MM.1S (cell line): Measurements from ENCODE around the gene SAMD14.

Experiments
- DNase-seq: peaks from one replicate; pipeline ENCODE4 v3.0.0-alpha.2; 2015
- H2AFZ ChIP-seq: fragments of 300-600 bp; sonication (generic); 2 replicates; pipeline ENCODE4 v1.6.0; 2016; ENCODE audit warnings: antibody characterized with exemption, low read length
- H3F3A ChIP-seq: fragments of 300-600 bp; sonication (generic); 2 replicates; pipeline ENCODE4 v1.6.1; 2016; ENCODE audit warnings: mild to moderate bottlenecking, antibody characterized with exemption, low read length, moderate library complexity, mixed read lengths; ENCODE audit not compliant: insufficient read depth
- H3K27ac ChIP-seq: fragments of 300-600 bp; sonication (generic); 2 replicates; pipeline ENCODE4 v1.5.1; 2016; ENCODE audit warnings: mild to moderate bottlenecking, low read length
- H3K27me3 ChIP-seq: fragments of 300-600 bp; sonication (generic); replicated peaks from 2 replicates; pipeline ENCODE4 v1.6.0; 2016; ENCODE audit warnings: low read length; ENCODE audit not compliant: insufficient read depth
- H3K36me3 ChIP-seq: fragments of 300-600 bp; sonication (generic); replicated peaks from 2 replicates; pipeline ENCODE4 v1.6.1; 2016; ENCODE audit warnings: mild to moderate bottlenecking, low read length, mixed read lengths; ENCODE audit not compliant: insufficient read depth
- H3K4me1 ChIP-seq: fragments of 300-600 bp; sonication (generic); 2 replicates; pipeline ENCODE4 v1.6.1; 2016; ENCODE audit warnings: low read length, mixed read lengths
- H3K4me2 ChIP-seq: fragments of 300-600 bp; sonication (generic); 2 replicates; pipeline ENCODE4 v1.6.0; 2016; ENCODE audit warnings: low read depth, low read length
- H3K4me3 ChIP-seq: fragments of 300-600 bp; sonication (generic); 2 replicates; pipeline ENCODE4 v1.5.1; 2016; ENCODE audit warnings: low read length, mixed read lengths
- H3K79me2 ChIP-seq: fragments of 300-600 bp; sonication (generic); 2 replicates; pipeline ENCODE4 v1.6.1; 2016; ENCODE audit warnings: mixed run types, low read length, mixed read lengths
- H3K9ac ChIP-seq: fragments of 300-600 bp; sonication (generic); 2 replicates; pipeline ENCODE4 v1.6.1; 2016; ENCODE audit warnings: low read length, mixed read lengths
- H3K9me2 ChIP-seq: fragments of 300-600 bp; sonication (generic); replicated peaks from 2 replicates; pipeline ENCODE4 v1.6.1; 2016; ENCODE audit warnings: mild to moderate bottlenecking, low read length, mixed read lengths; ENCODE audit not compliant: insufficient read depth
- H3K9me3 ChIP-seq: fragments of 300-600 bp; sonication (generic); replicated peaks from 2 replicates; pipeline ENCODE4 v1.6.1; 2016; ENCODE audit warnings: mild to moderate bottlenecking, low read length, mixed read lengths; ENCODE audit not compliant: insufficient read depth
- H4K20me1 ChIP-seq: fragments of 300-600 bp; sonication (generic); 2 replicates; pipeline ENCODE4 v1.6.1; 2016; ENCODE audit warnings: mild to moderate bottlenecking, low read length, moderate library complexity, mixed read lengths; ENCODE audit not compliant: insufficient read depth
- CTCF ChIP-seq: fragments of 300-600 bp; sonication (generic); IDR thresholded peaks from 2 replicates; pipeline ENCODE4 v1.5.1; 2016; ENCODE audit warnings: antibody characterized with exemption, low read length, mixed read lengths
- EZH2 ChIP-seq: fragments of 300-600 bp; sonication (generic); optimal IDR thresholded peaks from 2 replicates; pipeline ENCODE3; 2017; ENCODE audit warnings: low read depth, mild to moderate bottlenecking, antibody characterized with exemption, low read length, mixed read lengths
- EZH2phosphoT487 ChIP-seq: fragments of 300-600 bp; sonication (generic); IDR thresholded peaks from 2 replicates; pipeline ENCODE4 v1.6.1; 2018; ENCODE audit warnings: antibody characterized with exemption, low read length

SAMD14 gene

GRCh38 chr17:50137042-50137441 is 7.1 kb upstream of the SAMD14 start:
- Histone ChIP-seq H3K27me3 (no peaks in the 10 kb centered on the region), H3F3A (peaks cover 11% of the 10 kb centered on the region; the same call in 1 of the 2 replicates), H3K27ac (no peak overlapping the region), H4K20me1 (no peaks in the 10 kb centered on the region), H3K36me3 (peaks cover 11% of the 10 kb centered on the region), H3K9me3 (no peaks in the 10 kb centered on the region), H3K9ac (no peak overlapping the region), H3K9me2 (no peaks in the 10 kb centered on the region), H3K4me2 (no peak overlapping the region), H3K79me2 (peaks cover 21% of the 10 kb centered on the region), H2AFZ (no peak overlapping the region), H3K4me3 (no peak overlapping the region), H3K4me1 (no peaks in the 10 kb centered on the region)
- TF ChIP-seq EZH2 (no peak), CTCF (no peak), EZH2phosphoT487 (no peak)
- no peak for DNase-seq

DNA sequence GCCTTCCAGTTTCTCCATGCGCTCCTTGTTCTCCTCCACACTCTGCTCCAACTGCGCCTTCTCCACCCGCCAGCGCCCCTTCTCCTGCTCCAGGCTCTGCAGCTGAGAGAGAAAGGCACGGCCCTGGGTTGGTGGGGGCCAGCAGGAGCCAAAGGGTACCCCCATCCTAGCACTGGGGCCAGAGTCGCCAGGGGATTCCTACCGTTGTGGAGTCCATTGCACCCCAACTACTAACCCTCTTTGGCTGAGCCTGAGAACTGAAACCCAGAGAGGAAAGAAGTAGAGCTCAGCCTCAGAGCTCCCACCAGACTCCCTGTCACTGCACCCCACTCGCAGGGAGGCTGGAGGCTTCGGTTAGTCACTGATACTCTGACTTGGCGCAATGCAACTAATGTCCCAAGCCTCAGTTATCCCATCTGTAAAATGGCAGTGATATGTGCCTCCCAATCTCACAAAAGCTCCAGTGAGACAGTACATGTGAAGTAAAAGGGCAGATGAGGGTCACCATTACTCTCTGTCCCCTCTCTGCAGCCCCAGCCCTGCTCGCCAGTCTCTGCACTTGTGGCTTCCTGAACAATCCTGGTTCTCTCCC is 6.2 kb upstream of the SAMD14 start:
- no peak overlapping the region for H2AFZ ChIP-seq
- H3K4me3 ChIP-seq: no peak overlapping the region
- no peaks in the 10 kb centered on the region for H3K4me1 ChIP-seq
- no peaks in the 10 kb centered on the region for H4K20me1 ChIP-seq
- peaks cover 11% of the 10 kb centered on the region; the same call in 1 of the 2 replicates for H3F3A ChIP-seq
- no peak for DNase-seq
- TF ChIP-seq CTCF (no peak), EZH2 (no peak), EZH2phosphoT487 (no peak)
- no peak overlapping the region for H3K9ac ChIP-seq
- peaks cover 11% of the 10 kb centered on the region for H3K36me3 ChIP-seq
- H3K27me3 ChIP-seq: no peaks in the 10 kb centered on the region
- no peak overlapping the region for H3K27ac ChIP-seq
- no peak overlapping the region for H3K4me2 ChIP-seq
- H3K9me2 ChIP-seq: no peaks in the 10 kb centered on the region
- H3K9me3 ChIP-seq: no peaks in the 10 kb centered on the region
- peaks cover 17% of the 10 kb centered on the region for H3K79me2 ChIP-seq

- Histone ChIP-seq H3K27ac (no peak overlapping the region), H3K9me2 (no peaks in the 10 kb centered on the region), H3K79me2 (peaks cover 17% of the 10 kb centered on the region), H2AFZ (no peak overlapping the region), H3K9ac (no peak overlapping the region), H3K27me3 (no peaks in the 10 kb centered on the region), H3K4me3 (no peak overlapping the region), H3K9me3 (no peaks in the 10 kb centered on the region), H4K20me1 (no peaks in the 10 kb centered on the region), H3K4me2 (no peak overlapping the region), H3F3A (peaks cover 15% of the 10 kb centered on the region; the same call in 1 of the 2 replicates), H3K36me3 (peaks cover 11% of the 10 kb centered on the region), H3K4me1 (no peaks in the 10 kb centered on the region)
- TF ChIP-seq CTCF: no peak
- no peak for TF ChIP-seq EZH2
- no peak for TF ChIP-seq EZH2phosphoT487
- no peak for DNase-seq
These were observed 5.5 kb upstream of the SAMD14 start for GRCh38 chr17:50135316-50136095.
